Left renal pelvis (tissue), 4 donors: ENCODE results near the gene CABP7. TPM values are rescaled to one million over a fixed set of nuclear protein-coding genes. Genes with fewer than 3 reads are reported as not detected.

ENCODE experiments used
- DNase-seq, 4 donors: peaks; one replicate each; pipeline ENCODE4 v3.0.0-alpha.2; 2013; ENCODE audit warnings: low read depth in 4 of 4, low spot score in 3 of 4
- polyA plus RNA-seq, 4 donors: library from polyadenylated mRNA; unstranded; fragments of 120-200 nt; gene quantifications; one replicate each; pipeline ENCODE4 v1.2.1, GENCODE V29; 2013; ENCODE audit not compliant: insufficient read length in 4 of 4

Gene CABP7
- polyA plus RNA-seq, 4 donors = 0.07 to 0.14 (median 0.11) TPM

- DNase-seq = peak; percentile 86 to 94 (median 91)
Measured at GRCh38 chr22:29766632-29767170, 46.9 kb downstream of the CABP7 start, which contains the start of gene ZMAT5. Gene ZMAT5, minus strand, starts transcription at chr22:29767007. Its CDS starts 18,463 bp downstream, at chr22:29748544.

GRCh38 chr22:29767171-29768051 is 47.6 kb downstream of the CABP7 start, which contains the start of gene UQCR10:
Gene UQCR10, plus strand, starts transcription at chr22:29767369. Its CDS starts 30 bp downstream, at chr22:29767399.
- DNase-seq = peak; percentile 78 to 86 (median 82)

GRCh38 chr22:29768052-29768693 is 48.4 kb downstream of the CABP7 start:
- DNase-seq = no peak

GRCh38 chr22:29769723-29770321 is 50.0 kb downstream of the CABP7 start:
- no peak for DNase-seq

- no peak for DNase-seq
Measured at GRCh38 chr22:29772170-29772641, 52.4 kb downstream of the CABP7 start.

GRCh38 chr22:29773233-29773632 is 53.4 kb downstream of the CABP7 start:
- no peak for DNase-seq

- DNase-seq = no peak
Measured at GRCh38 chr22:29780220-29780619, 60.4 kb downstream of the CABP7 start.

- DNase-seq = no peak
Measured at GRCh38 chr22:29780748-29781676, 61.2 kb downstream of the CABP7 start.

Other genes starting within 250 kb of the CABP7 start
- 10 to 100 TPM in 1 of 4 donors, 1 to 10 TPM in 3; 9.4 to 13.9 (median 9.5) TPM for gene NEFH, start 239.8 kb upstream of the CABP7 start, polyA plus RNA-seq
- gene THOC5, start 166.2 kb upstream of the CABP7 start, polyA plus RNA-seq = 10 to 100 TPM; 22.9 to 34.2 (median 29.0) TPM
- 100 to 1,000 TPM in 3 of 4 donors, 10 to 100 TPM in 1; 80.1 to 143 (median 135) TPM for gene NIPSNAP1, start 138.9 kb upstream of the CABP7 start, polyA plus RNA-seq
- gene NF2, start 116.4 kb upstream of the CABP7 start, polyA plus RNA-seq = 10 to 100 TPM; 21.8 to 29.1 (median 28.3) TPM
- gene ZMAT5, start 47.0 kb downstream of the CABP7 start, polyA plus RNA-seq = 10 to 100 TPM; 17.1 to 26.3 (median 20.8) TPM
- 100 to 1,000 TPM in 3 of 4 donors, 10 to 100 TPM in 1; 82.7 to 153 (median 140) TPM for gene UQCR10, start 47.4 kb downstream of the CABP7 start, polyA plus RNA-seq
- 10 to 100 TPM; 37.0 to 57.0 (median 42.3) TPM for gene ASCC2, start 118.3 kb downstream of the CABP7 start, polyA plus RNA-seq
- 10 to 100 TPM; 32.8 to 50.5 (median 33.6) TPM for gene MTMR3, start 163.2 kb downstream of the CABP7 start, polyA plus RNA-seq